Uterus (tissue), 4 donors: ENCODE measurements around the gene KCNJ9. TPM values are rescaled to one million over a fixed set of nuclear protein-coding genes. Genes with fewer than 3 reads are reported as not detected.

Experiments used
- DNase-seq, 2 donors: peaks; one replicate each; pipeline ENCODE4 v3.0.0-alpha.2; 2019 to 2020
- H3K27ac ChIP-seq, 2 donors: fragments of 200-600 bp; sonication (generic); 1 replicate in 1 of 2; 2 replicates in 1 of 2; pipeline ENCODE4 v1.5.1; 2016 to 2018
- H3K27me3 ChIP-seq, 2 donors: fragments of 200-600 bp; sonication (generic); one replicate each; pipeline ENCODE4 v1.5.1; 2018 to 2019; ENCODE audit warnings: control low read depth in 1 of 2
- H3K36me3 ChIP-seq, 2 donors: fragments of 200-600 bp; sonication (generic); one replicate each; pipeline ENCODE4 v1.5.1; 2019; ENCODE audit warnings: control low read depth in 1 of 2
- H3K4me1 ChIP-seq, 2 donors: fragments of 200-600 bp; sonication (generic); one replicate each; pipeline ENCODE4 v1.5.1; 2018 to 2019; ENCODE audit warnings: control low read depth in 1 of 2
- H3K4me3 ChIP-seq, 2 donors: fragments of 200-600 bp; sonication (generic); 1 replicate in 1 of 2; 2 replicates in 1 of 2; pipeline ENCODE4 v1.5.1; 2018 to 2019; ENCODE audit warnings: mild to moderate bottlenecking in 1 of 2
- H3K9me3 ChIP-seq, 2 donors: fragments of 200-600 bp; sonication (generic); one replicate each; pipeline ENCODE4 v1.5.1; 2019; ENCODE audit warnings: control low read depth in 1 of 2
- POLR2A ChIP-seq, 2 donors: fragments of 450-650 bp; IDR thresholded peaks; one replicate each; pipeline ENCODE4 v1.6.1; 2016; ENCODE audit warnings: antibody characterized with exemption in 2 of 2, mild to moderate bottlenecking in 1 of 2, moderate library complexity in 1 of 2
- intact Hi-C: fragments of 100-400 bp; cut with DNase I; formaldehyde crosslinking; loops from one replicate; pipeline ENCODE4 v1.15.1; 2023; ENCODE audit warnings: low total_unique reads
- total RNA-seq, 4 donors: library from RNA; depleted of rRNA in 3 of 4; stranded (reverse); fragments of >200 nt in 3 of 4; gene quantifications; one replicate each; pipeline versions ENCODE4 v1.1.0 to v1.2.4, GENCODE V29; 2014 to 2023
- TF ChIP-seq, protein P1 (sequence below), 4 experiments: fragments of 200-600 bp in 2 of 4; fragments of 450-650 bp in 2 of 4; sonication (generic) in 2 of 4; IDR thresholded peaks; one replicate each; pipeline ENCODE4 v1.5.1; 2016 to 2019; ENCODE audit warnings: antibody characterized with exemption in 4 of 4, mild to moderate bottlenecking in 2 of 4, moderate library complexity in 1 of 4
- donor health status: DM: yes; HTN: yes; CAD: no.

KCNJ9 gene
- total RNA-seq, 4 donors from 2014 or later: 0.28 TPM; not detected in 3

DNA sequence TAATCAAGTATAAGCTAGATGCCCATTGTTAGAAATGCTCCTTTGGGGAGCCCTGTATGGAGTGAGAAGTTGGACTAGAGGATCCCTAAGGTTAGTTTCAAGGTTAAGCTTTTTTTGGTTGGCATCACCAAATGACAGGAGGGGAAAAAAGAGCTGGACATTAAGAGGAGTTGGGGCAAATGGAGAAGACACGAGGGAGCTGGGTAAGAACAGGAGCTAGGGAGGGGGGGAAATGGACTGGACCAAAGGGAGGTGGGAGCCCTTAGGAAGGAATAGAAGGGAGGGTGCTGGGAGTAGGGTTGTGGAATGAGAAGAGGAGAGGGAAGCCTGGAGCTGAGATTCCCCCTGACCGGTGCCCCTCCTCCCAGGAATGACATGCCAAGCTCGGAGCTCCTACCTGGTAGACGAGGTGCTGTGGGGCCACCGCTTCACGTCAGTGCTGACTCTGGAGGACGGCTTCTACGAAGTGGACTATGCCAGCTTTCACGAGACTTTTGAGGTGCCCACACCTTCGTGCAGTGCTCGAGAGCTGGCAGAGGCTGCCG lies 5.9 kb downstream of the KCNJ9 start:
- H3K4me3 ChIP-seq: no peak overlapping the region
- no peaks in the 10 kb centered on the region for H3K36me3 ChIP-seq
- no peak overlapping the region for H3K27ac ChIP-seq
- no peak for TF ChIP-seq POLR2A (IDR thresholded peaks at IDR 0.05)
- TF ChIP-seq, protein P1, sequence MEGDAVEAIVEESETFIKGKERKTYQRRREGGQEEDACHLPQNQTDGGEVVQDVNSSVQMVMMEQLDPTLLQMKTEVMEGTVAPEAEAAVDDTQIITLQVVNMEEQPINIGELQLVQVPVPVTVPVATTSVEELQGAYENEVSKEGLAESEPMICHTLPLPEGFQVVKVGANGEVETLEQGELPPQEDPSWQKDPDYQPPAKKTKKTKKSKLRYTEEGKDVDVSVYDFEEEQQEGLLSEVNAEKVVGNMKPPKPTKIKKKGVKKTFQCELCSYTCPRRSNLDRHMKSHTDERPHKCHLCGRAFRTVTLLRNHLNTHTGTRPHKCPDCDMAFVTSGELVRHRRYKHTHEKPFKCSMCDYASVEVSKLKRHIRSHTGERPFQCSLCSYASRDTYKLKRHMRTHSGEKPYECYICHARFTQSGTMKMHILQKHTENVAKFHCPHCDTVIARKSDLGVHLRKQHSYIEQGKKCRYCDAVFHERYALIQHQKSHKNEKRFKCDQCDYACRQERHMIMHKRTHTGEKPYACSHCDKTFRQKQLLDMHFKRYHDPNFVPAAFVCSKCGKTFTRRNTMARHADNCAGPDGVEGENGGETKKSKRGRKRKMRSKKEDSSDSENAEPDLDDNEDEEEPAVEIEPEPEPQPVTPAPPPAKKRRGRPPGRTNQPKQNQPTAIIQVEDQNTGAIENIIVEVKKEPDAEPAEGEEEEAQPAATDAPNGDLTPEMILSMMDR (IDR thresholded peaks at IDR 0.05): no peak
- H3K4me1 ChIP-seq: no peaks in the 10 kb centered on the region
- intact Hi-C loops: no loop called here
- no peak for DNase-seq
- no peaks in the 10 kb centered on the region for H3K9me3 ChIP-seq
- peaks cover 0 to 7% of the 10 kb centered on the region in 2 donors for H3K27me3 ChIP-seq

DNA sequence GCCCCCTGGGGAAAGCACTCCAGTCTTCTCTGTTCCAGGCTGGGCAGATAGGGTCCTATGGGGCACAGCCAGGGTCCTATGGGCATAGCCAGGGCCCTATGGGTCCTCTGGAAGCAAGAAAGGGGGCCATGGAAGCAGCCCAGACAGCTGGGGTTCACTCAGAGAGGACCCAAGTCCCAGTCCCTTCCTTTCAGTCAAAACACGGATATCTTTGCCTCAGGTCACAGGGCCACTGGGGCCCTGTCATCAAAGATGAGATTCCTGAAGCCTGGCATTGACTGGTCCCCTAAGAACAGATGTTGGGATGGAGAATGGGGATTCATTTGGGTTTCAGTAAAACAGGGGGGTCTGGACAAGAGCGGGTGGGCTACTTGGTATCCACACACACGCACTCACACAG lies 8.5 kb downstream of the KCNJ9 start:
- no peaks in the 10 kb centered on the region for H3K4me1 ChIP-seq
- no peaks in the 10 kb centered on the region for H3K9me3 ChIP-seq
- DNase-seq: no peak
- H3K27ac ChIP-seq: no peak overlapping the region
- no peaks in the 10 kb centered on the region for H3K27me3 ChIP-seq
- intact Hi-C loops: loop anchor here (10.0 kb wide), 1 partner anchor 105 kb away; the partner anchor contains the start of gene CASQ1
- H3K4me3 ChIP-seq: no peak overlapping the region
- H3K36me3 ChIP-seq: no peaks in the 10 kb centered on the region
- TF ChIP-seq, protein P1 (IDR thresholded peaks at IDR 0.05): no peak
- TF ChIP-seq POLR2A (IDR thresholded peaks at IDR 0.05): no peak

DNA sequence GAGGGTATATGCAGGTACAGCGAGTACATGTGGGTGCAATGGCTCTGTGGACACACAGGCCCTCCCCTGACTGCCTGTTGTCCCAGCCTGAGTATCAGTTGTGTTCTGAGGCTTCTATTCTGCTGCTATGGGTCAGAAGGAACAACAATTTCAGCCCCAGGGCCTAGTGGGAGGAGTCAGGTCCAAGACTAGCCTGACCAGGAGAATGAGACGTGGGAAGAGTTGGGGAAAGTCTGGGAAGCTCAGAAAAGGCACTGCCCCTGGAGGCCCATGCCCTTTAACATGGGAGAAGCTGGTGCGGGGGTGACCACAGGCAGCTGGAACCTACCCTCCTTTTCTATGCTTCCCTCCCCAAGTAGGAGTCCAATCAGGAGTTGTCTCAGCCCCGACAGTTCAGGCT lies 9.4 kb downstream of the KCNJ9 start:
- no peak overlapping the region for H3K4me3 ChIP-seq
- DNase-seq: no peak
- H3K27ac ChIP-seq: no peak overlapping the region
- no peaks in the 10 kb centered on the region for H3K27me3 ChIP-seq
- no peaks in the 10 kb centered on the region for H3K36me3 ChIP-seq
- no peaks in the 10 kb centered on the region for H3K9me3 ChIP-seq
- TF ChIP-seq, protein P1 (IDR thresholded peaks at IDR 0.05): no peak
- no peak for TF ChIP-seq POLR2A (IDR thresholded peaks at IDR 0.05)
- intact Hi-C loops: loop anchor here (10.0 kb wide), 1 partner anchor 104 kb away; the partner anchor contains the start of gene CASQ1
- no peaks in the 10 kb centered on the region for H3K4me1 ChIP-seq

DNA sequence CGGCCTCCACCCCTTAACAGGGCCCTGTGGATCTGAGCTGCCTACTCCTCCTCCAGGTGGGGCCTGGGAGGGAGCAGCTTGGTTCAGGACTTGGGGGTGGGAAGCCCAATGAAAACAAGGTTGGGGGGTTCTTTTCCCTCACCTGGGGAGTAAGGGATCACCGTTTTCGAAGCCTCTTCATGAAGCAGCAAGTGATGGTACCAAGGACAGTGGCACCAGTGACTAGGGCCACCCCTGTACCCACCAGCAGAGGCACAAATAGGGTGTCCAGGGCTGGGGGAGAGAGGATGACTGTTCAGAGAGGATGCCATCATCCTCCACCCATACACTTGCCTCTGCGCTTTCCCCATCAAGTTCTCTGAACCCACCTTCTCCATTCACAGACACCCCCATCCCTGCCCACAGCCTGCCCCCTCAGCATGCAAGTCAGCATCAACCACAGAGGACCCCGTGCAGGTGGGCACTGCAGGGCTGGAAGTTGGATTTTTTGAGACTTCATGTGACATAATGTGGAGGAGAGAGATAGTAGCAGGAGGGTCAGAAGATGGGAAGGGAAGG lies 10.4 kb downstream of the KCNJ9 start:
- Histone ChIP-seq H3K4me1 (no peaks in the 10 kb centered on the region), H3K27ac (no peak overlapping the region), H3K36me3 (no peaks in the 10 kb centered on the region), H3K4me3 (no peak overlapping the region), H3K27me3 (no peaks in the 10 kb centered on the region), H3K9me3 (no peaks in the 10 kb centered on the region)
- TF ChIP-seq POLR2A (IDR thresholded peaks at IDR 0.05): no peak
- TF ChIP-seq, protein P1 (IDR thresholded peaks at IDR 0.05): no peak
- intact Hi-C loops: loop anchor here (10.0 kb wide), 1 partner anchor 103 kb away; the partner anchor contains the start of gene CASQ1
- DNase-seq: no peak

DNA sequence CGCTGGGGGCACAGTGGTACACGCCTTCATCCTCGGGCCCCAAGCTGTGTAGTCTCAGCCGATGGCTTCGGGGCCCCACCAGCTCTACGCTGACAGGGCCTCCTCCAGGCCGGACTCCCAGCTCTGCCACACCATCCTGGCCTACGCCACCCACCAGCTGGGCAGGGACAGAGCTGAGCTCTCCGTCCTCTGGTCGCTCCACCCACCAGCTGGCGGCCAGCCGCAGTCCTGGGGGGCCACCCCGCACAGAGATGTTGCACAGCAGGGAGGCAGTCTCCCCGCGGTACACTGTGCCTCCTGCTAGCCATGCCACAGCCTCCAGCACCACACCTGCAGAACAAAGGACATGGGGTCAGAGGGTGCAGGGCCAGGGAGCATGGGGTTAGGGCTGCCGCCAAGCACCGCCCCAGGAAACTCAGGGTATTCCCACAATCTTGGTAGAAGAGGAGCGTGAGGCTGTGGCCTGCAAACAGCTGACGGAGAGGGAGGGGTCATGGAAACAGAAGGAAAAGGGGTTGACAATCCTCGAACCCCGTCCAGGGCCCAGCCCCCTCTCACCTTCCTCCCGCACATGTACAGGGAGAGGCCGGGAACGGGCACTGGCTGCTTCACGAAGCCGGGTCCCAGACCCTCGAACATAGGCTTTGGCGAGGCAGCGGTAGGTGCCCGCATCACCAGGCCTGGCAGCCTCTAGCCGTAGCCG lies 11.2 kb downstream of the KCNJ9 start:
- Histone ChIP-seq H3K27ac (no peak overlapping the region), H3K36me3 (no peaks in the 10 kb centered on the region), H3K9me3 (no peaks in the 10 kb centered on the region), H3K27me3 (no peaks in the 10 kb centered on the region), H3K4me1 (peaks cover 0 to 6% of the 10 kb centered on the region in 2 donors), H3K4me3 (no peak overlapping the region)
- TF ChIP-seq, protein P1 (IDR thresholded peaks at IDR 0.05): no peak
- no peak for TF ChIP-seq POLR2A (IDR thresholded peaks at IDR 0.05)
- intact Hi-C loops: loop anchor here (10.0 kb wide), 1 partner anchor 102 kb away; the partner anchor contains the start of gene CASQ1
- DNase-seq: no peak
